GM23338 (cell line): Measurements from ENCODE around the gene IL1RAPL2. TPM values are rescaled to one million over a fixed set of nuclear protein-coding genes. Genes with fewer than 3 reads are reported as not detected.

ENCODE experiments used
- ATAC-seq: fragments of 200-7000 bp; cut with Tn5 transposase; 3 replicates; pipeline ENCODE4 v1.9.1; 2020
- DNase-seq: peaks from one replicate; pipeline ENCODE4 v3.0.0-alpha.2; 2015; ENCODE audit warnings: low spot score
- H2AFZ ChIP-seq: fragments of 200-600 bp; sonication (generic); 2 replicates; pipeline ENCODE4 v1.8.0; 2016; ENCODE audit warnings: antibody characterized with exemption, mild to moderate bottlenecking, moderate library complexity
- H3F3A ChIP-seq: fragments of 200-600 bp; sonication (generic); replicated peaks from 2 replicates; pipeline ENCODE4 v1.8.0; 2017; ENCODE audit warnings: antibody characterized with exemption, mixed run types, low read depth
- H3K27ac ChIP-seq: fragments of 200-600 bp; sonication (generic); 2 replicates; pipeline ENCODE4 v1.6.1; 2016; ENCODE audit warnings: low read depth
- H3K27me3 ChIP-seq: fragments of 200-600 bp; sonication (generic); 2 replicates; pipeline ENCODE4 v1.8.0; 2016; ENCODE audit warnings: mild to moderate bottlenecking, mixed run types, moderate library complexity; ENCODE audit not compliant: insufficient read depth
- H3K36me3 ChIP-seq: fragments of 200-600 bp; sonication (generic); 2 replicates; pipeline ENCODE4 v1.8.0; 2016; ENCODE audit warnings: mild to moderate bottlenecking; ENCODE audit not compliant: insufficient read depth
- H3K4me1 ChIP-seq: fragments of 200-600 bp; sonication (generic); 2 replicates; pipeline ENCODE4 v1.8.0; 2016; ENCODE audit warnings: mild to moderate bottlenecking, moderate library complexity; ENCODE audit not compliant: insufficient read depth
- H3K4me2 ChIP-seq: fragments of 200-600 bp; sonication (generic); 2 replicates; pipeline ENCODE4 v1.7.1; 2017; ENCODE audit warnings: mixed run types
- H3K4me3 ChIP-seq: fragments of 200-600 bp; sonication (generic); 2 replicates; pipeline ENCODE4 v1.6.1; 2016; ENCODE audit warnings: mixed run types
- H3K79me2 ChIP-seq: fragments of 200-600 bp; sonication (generic); replicated peaks from 2 replicates; pipeline ENCODE4 v1.8.0; 2017; ENCODE audit warnings: mild to moderate bottlenecking; ENCODE audit not compliant: insufficient read depth
- H3K9me2 ChIP-seq: fragments of 200-600 bp; sonication (generic); 2 replicates; pipeline ENCODE4 v1.8.0; 2017; ENCODE audit not compliant: insufficient read depth
- H4K20me1 ChIP-seq: fragments of 200-600 bp; sonication (generic); replicated peaks from 2 replicates; pipeline ENCODE4 v1.8.0; 2017; ENCODE audit warnings: mild to moderate bottlenecking; ENCODE audit not compliant: insufficient read depth
- H3K27ac Mint-ChIP-seq: 2 replicates; pipeline ENCODE4 v1.8.0; 2020; ENCODE audit warnings: inconsistent platforms, mild to moderate bottlenecking, moderate library complexity, mixed read lengths
- H3K27me3 Mint-ChIP-seq: 3 replicates; pipeline ENCODE4 v1.8.0; 2022; ENCODE audit warnings: low read depth, mild to moderate bottlenecking, moderate library complexity, mixed read lengths, inconsistent platforms; ENCODE audit not compliant: insufficient read depth, poor library complexity
- H3K36me3 Mint-ChIP-seq: 3 replicates; pipeline ENCODE4 v1.8.0; 2021; ENCODE audit warnings: low read depth, mild to moderate bottlenecking, inconsistent platforms, moderate library complexity, mixed read lengths
- H3K4me1 Mint-ChIP-seq: 3 replicates; pipeline ENCODE4 v1.8.0; 2020; ENCODE audit warnings: mild to moderate bottlenecking, inconsistent platforms, mixed read lengths
- H3K4me3 Mint-ChIP-seq: 3 replicates; pipeline ENCODE4 v1.8.0; 2021; ENCODE audit warnings: moderate library complexity, mild to moderate bottlenecking, inconsistent platforms, mixed read lengths
- H3K9me3 Mint-ChIP-seq: 3 replicates; pipeline ENCODE4 v1.8.0; 2020; ENCODE audit warnings: moderate library complexity, mild to moderate bottlenecking, inconsistent platforms, mixed read lengths
- CREB1 ChIP-seq: fragments of 250-450 bp; sonication (Bioruptor Pico); IDR thresholded peaks from 2 replicates; pipeline ENCODE4 v1.5.0; 2020; ENCODE audit warnings: low read depth, mild to moderate bottlenecking, moderate library complexity
- CTCF ChIP-seq, 2 experiments: fragments of 200-600 bp in 1 of 2; sonication (generic) in 1 of 2; conservative IDR thresholded peaks; 2 replicates each; pipeline versions ENCODE4 v1.5.1 to v1.6.1; 2016 to 2017; ENCODE audit warnings: antibody characterized with exemption in 2 of 2, low read depth in 2 of 2, mild to moderate bottlenecking in 2 of 2, moderate library complexity in 1 of 2
- ETS1 ChIP-seq: IDR thresholded peaks from 2 replicates; pipeline ENCODE4 v1.6.1; 2016; ENCODE audit warnings: antibody characterized with exemption
- EZH2 ChIP-seq: fragments of 200-600 bp; sonication (generic); IDR thresholded peaks from one replicate; pipeline ENCODE4 v1.8.0; 2017; ENCODE audit warnings: antibody characterized with exemption, mild to moderate bottlenecking, low read depth; ENCODE audit not compliant: unreplicated experiment
- EZH2phosphoT487 ChIP-seq: fragments of 200-600 bp; sonication (generic); IDR thresholded peaks from one replicate; pipeline ENCODE4 v1.8.1; 2018; ENCODE audit warnings: antibody characterized with exemption; ENCODE audit not compliant: unreplicated experiment
- JUNB ChIP-seq: IDR thresholded peaks from one replicate; pipeline ENCODE4 v1.6.1; 2016; ENCODE audit warnings: antibody characterized with exemption; ENCODE audit not compliant: unreplicated experiment
- NANOG ChIP-seq: IDR thresholded peaks from 2 replicates; pipeline ENCODE4 v1.6.1; 2016; ENCODE audit warnings: antibody characterized with exemption, borderline replicate concordance
- POLR2AphosphoS5 ChIP-seq: IDR thresholded peaks from 2 replicates; pipeline ENCODE4 v1.6.1; 2016; ENCODE audit warnings: antibody characterized with exemption, low read depth
- REST ChIP-seq: IDR thresholded peaks from one replicate; pipeline ENCODE4 v1.6.1; 2018; ENCODE audit warnings: antibody characterized with exemption; ENCODE audit not compliant: unreplicated experiment
- STAT1 ChIP-seq: IDR thresholded peaks from one replicate; pipeline ENCODE4 v1.6.1; 2016; ENCODE audit warnings: antibody characterized with exemption; ENCODE audit not compliant: unreplicated experiment
- ZNF114 ChIP-seq: fragments of 250-450 bp; sonication (Bioruptor Pico); IDR thresholded peaks from 2 replicates; pipeline ENCODE4 v1.5.0; 2020; ENCODE audit warnings: mild to moderate bottlenecking, moderate library complexity
- ZNF331 ChIP-seq: fragments of 250-450 bp; sonication (Bioruptor Pico); IDR thresholded peaks from 2 replicates; pipeline ENCODE4 v1.5.0; 2020; ENCODE audit warnings: low read depth, mild to moderate bottlenecking, moderate library complexity
- ZNF462 ChIP-seq: fragments of 250-450 bp; sonication (Bioruptor Pico); IDR thresholded peaks from 2 replicates; pipeline ENCODE4 v1.5.0; 2020; ENCODE audit warnings: mild to moderate bottlenecking, moderate library complexity
- polyA plus RNA-seq: library from polyadenylated mRNA; unstranded; fragments of >200 nt; fragmentation: Nextera tagmentation; extraction: Ambion mirVana; gene quantifications from 2 replicates; pipeline ENCODE4 v1.2.1, GENCODE V29; 2016
- total RNA-seq: library from RNA; depleted of rRNA; stranded (reverse); fragments of >200 nt; shearing (Covaris generic); gene quantifications from 2 replicates; pipeline ENCODE4 v1.2.3, GENCODE V29; 2014

IL1RAPL2 gene
- total and polyA plus RNA-seq, 2 experiments from 2014 or later, result 0.80 to 0.94 TPM

- H3K4me1 ChIP-seq, result peaks cover 3% of the 10 kb centered on the region; the same call in 1 of the 2 replicates
- DNase-seq, result no peak
- no peak for ATAC-seq
- no peaks in the 10 kb centered on the region for H3K79me2 ChIP-seq
- Mint-ChIP-seq H3K27me3 (peaks cover 35% of the 10 kb centered on the region), H3K4me1 (peaks cover 4% of the 10 kb centered on the region; the same call in 1 of the 3 replicates), H3K9me3 (no peaks in the 10 kb centered on the region; the same call in 2 of the 3 replicates), H3K4me3 (peak overlapping the region; percentile 79), H3K36me3 (no peaks in the 10 kb centered on the region), H3K27ac (no peak overlapping the region)
- H3K27ac ChIP-seq, result no peak overlapping the region
- no peak for TF ChIP-seq REST
- no peak for TF ChIP-seq ZNF462 (CRISPR knock-in tag)
- TF ChIP-seq CREB1, result no peak
- TF ChIP-seq ETS1, result no peak
- TF ChIP-seq ZNF114 (CRISPR knock-in tag), result no peak
- TF ChIP-seq NANOG, result no peak
- no peak for TF ChIP-seq POLR2AphosphoS5
- TF ChIP-seq CTCF (conservative IDR thresholded peaks at IDR 0.05; ENCODE audit: low read depth in 2 of 2), result no peak
- TF ChIP-seq ZNF331, result no peak
- no peak for TF ChIP-seq EZH2phosphoT487
- no peak for TF ChIP-seq EZH2
- no peak for TF ChIP-seq JUNB
- TF ChIP-seq STAT1, result no peak
- no peaks in the 10 kb centered on the region for H3K36me3 ChIP-seq
- peak overlapping the region; percentile 82 for H3K4me2 ChIP-seq
- no peaks in the 10 kb centered on the region for H3K9me2 ChIP-seq
- no peaks in the 10 kb centered on the region; the same call in 1 of the 2 replicates for H4K20me1 ChIP-seq
- H3K27me3 ChIP-seq, result peaks cover 83% of the 10 kb centered on the region
- H3K4me3 ChIP-seq, result peak overlapping the region; percentile 60
- no peaks in the 10 kb centered on the region for H3F3A ChIP-seq
- peak overlapping the region; percentile 78 for H2AFZ ChIP-seq
Observed at GRCh38 chrX:104567506-104567905, 1.5 kb downstream of the IL1RAPL2 start.
